Mesothelial cell of epicardium (in vitro differentiated cells): Measurements from ENCODE around the gene ATF4. TPM values are rescaled to one million over a fixed set of nuclear protein-coding genes. Genes with fewer than 3 reads are reported as not detected.

Experiments
- DNase-seq, 2 experiments: peaks; one replicate each; pipeline ENCODE4 v3.0.0; 2021; ENCODE audit warnings: low spot score in 2 of 2; ENCODE audit not compliant: unreplicated experiment in 2 of 2
- H3K27ac Mint-ChIP-seq: 2 replicates; pipeline ENCODE4 v1.8.0; 2021; ENCODE audit warnings: mixed read lengths
- H3K27me3 Mint-ChIP-seq: 2 replicates; pipeline ENCODE4 v1.8.0; 2021; ENCODE audit warnings: low read depth, mixed read lengths
- H3K36me3 Mint-ChIP-seq: 2 replicates; pipeline ENCODE4 v1.8.0; 2021; ENCODE audit warnings: mixed read lengths
- H3K4me1 Mint-ChIP-seq: 2 replicates; pipeline ENCODE4 v1.8.0; 2021; ENCODE audit warnings: mixed read lengths
- H3K4me3 Mint-ChIP-seq: 2 replicates; pipeline ENCODE4 v1.8.0; 2021; ENCODE audit warnings: mild to moderate bottlenecking, moderate library complexity, mixed read lengths
- H3K9me3 Mint-ChIP-seq: 2 replicates; pipeline ENCODE4 v1.8.0; 2021; ENCODE audit warnings: mixed read lengths
- CTCF ChIP-seq: fragments of 200-600 bp; sonication (generic); IDR thresholded peaks from one replicate; pipeline ENCODE4 v1.5.0; 2021; ENCODE audit warnings: antibody characterized with exemption; ENCODE audit not compliant: unreplicated experiment
- total RNA-seq: library from RNA; stranded (reverse); gene quantifications from 3 replicates; pipeline ENCODE4 v1.2.1, GENCODE V29; 2021

Gene ATF4
- total RNA-seq, 1 donor from 2014 or later = 361 TPM

DNA sequence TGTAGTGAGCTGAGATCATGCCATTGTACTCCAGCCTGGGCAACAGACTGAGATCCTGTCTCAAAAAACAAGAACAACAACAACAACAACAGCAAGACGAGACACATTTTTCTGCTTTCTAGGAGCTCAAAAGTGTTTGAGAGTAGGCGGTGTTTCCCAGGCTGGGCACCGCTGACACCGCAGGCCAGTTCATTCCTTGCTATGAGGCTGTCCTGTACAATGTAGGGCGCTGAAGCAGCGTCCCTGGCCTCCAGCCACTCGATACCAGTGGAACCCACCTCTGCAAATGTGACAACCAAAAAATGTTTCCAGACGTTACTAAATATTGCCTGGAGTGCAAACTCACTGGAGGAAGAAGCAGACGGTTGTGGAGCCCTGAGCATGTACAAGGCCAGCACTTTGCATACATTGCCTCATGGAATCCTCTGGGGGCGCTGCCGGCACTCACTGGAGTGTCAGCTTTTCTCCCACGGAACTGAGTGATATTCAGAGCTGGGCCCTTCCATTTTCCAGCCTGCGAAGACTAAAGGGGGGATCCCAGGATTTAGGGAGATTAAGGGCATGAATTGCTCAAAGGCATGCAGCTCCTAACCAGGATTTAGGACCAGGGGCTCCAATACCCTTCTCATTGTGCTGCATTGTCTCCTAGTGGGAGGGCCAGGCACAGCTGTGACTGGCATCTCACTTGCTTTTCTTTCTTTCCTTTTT, 24.1 kb upstream of the ATF4 start:
- Mint-ChIP-seq H3K27me3 (no peaks in the 10 kb centered on the region), H3K27ac (no peak overlapping the region)
- peak; percentile 66 for TF ChIP-seq CTCF

GRCh38 chr22:39497429-39497828, 22.9 kb upstream of the ATF4 start:
- Mint-ChIP-seq H3K36me3 (no peaks in the 10 kb centered on the region), H3K27me3 (no peaks in the 10 kb centered on the region), H3K9me3 (no peaks in the 10 kb centered on the region)

More for the DNA sequence above, 24.1 kb upstream of the ATF4 start:
- Mint-ChIP-seq H3K4me3 (no peak overlapping the region), H3K36me3 (no peaks in the 10 kb centered on the region), H3K4me1 (peaks cover 17% of the 10 kb centered on the region), H3K9me3 (no peaks in the 10 kb centered on the region)
- DNase-seq = peak in 1 of 2 experiments; percentile 68

GRCh38 chr22:39498368-39498767, 22.0 kb upstream of the ATF4 start:
- Mint-ChIP-seq H3K27ac (no peak overlapping the region), H3K4me3 (no peak overlapping the region), H3K9me3 (no peaks in the 10 kb centered on the region), H3K27me3 (no peaks in the 10 kb centered on the region), H3K36me3 (no peaks in the 10 kb centered on the region), H3K4me1 (peaks cover 34% of the 10 kb centered on the region)
- TF ChIP-seq CTCF = no peak
- DNase-seq = no peak

More at GRCh38 chr22:39497429-39497828, 22.9 kb upstream of the ATF4 start:
- no peak for DNase-seq
- H3K27ac Mint-ChIP-seq = no peak overlapping the region
- no peak overlapping the region for H3K4me3 Mint-ChIP-seq
- peaks cover 26% of the 10 kb centered on the region for H3K4me1 Mint-ChIP-seq
- no peak for TF ChIP-seq CTCF

DNA sequence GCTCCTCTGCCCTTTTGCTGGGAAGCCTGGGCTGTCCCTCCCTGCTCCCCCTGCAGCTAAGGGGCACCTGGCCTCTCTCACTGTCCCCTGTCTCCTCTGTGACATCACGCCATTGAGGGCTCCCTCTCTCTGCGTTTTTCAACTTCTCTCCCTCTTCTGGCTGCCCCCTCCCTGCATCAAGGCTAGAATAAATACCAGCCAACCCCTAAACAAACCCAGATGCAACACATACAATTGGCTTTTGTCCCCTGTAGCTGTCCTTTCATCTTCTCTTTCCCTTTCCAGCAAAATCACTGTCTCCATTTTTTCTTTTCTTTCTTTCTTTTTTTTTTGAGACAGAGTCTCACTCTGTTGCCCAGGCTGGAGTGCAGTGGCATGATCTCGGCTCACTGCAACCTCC, 21.6 kb upstream of the ATF4 start:
- no peak for TF ChIP-seq CTCF

GRCh38 chr22:39500101-39500500, 20.3 kb upstream of the ATF4 start:
- peaks cover 4% of the 10 kb centered on the region for H3K36me3 Mint-ChIP-seq
- no peak for DNase-seq
- no peak overlapping the region for H3K4me3 Mint-ChIP-seq
- no peaks in the 10 kb centered on the region for H3K9me3 Mint-ChIP-seq
- H3K27ac Mint-ChIP-seq = no peak overlapping the region
- peaks cover 38% of the 10 kb centered on the region for H3K4me1 Mint-ChIP-seq
- TF ChIP-seq CTCF = no peak
- no peaks in the 10 kb centered on the region for H3K27me3 Mint-ChIP-seq

More for the DNA sequence above, 21.6 kb upstream of the ATF4 start:
- Mint-ChIP-seq H3K4me1 (peaks cover 38% of the 10 kb centered on the region), H3K36me3 (no peaks in the 10 kb centered on the region), H3K27me3 (no peaks in the 10 kb centered on the region), H3K27ac (no peak overlapping the region), H3K4me3 (no peak overlapping the region), H3K9me3 (no peaks in the 10 kb centered on the region)
- DNase-seq = no peak
